D721Med (cell line): ENCODE measurements around the gene YWHAE.
"Not testable (repeated sequence)": the region's sequence is repeated elsewhere in the genome, so short reads cannot be mapped to it uniquely, and the experiment has no call there.

Experiments used
- DNase-seq: peaks from one replicate; pipeline ENCODE4 v3.0.0; 2011; ENCODE audit warnings: low spot score; ENCODE audit not compliant: insufficient read length
- FAIRE-seq: peaks from 2 replicates; lab custom pipeline; 2011; peaks lifted over from hg19 to GRCh38; lab: Jason Lieb, UNC
- TF ChIP-seq, protein P1 (sequence below): IDR thresholded peaks from 2 replicates; pipeline ENCODE4 v1.5.1; 2012; ENCODE audit warnings: mild to moderate bottlenecking, control low read depth; ENCODE audit not compliant: insufficient read depth; ENCODE audit errors: missing control alignments

The YWHAE gene

GRCh38 chr17:1379208-1379929 is 20.7 kb downstream of the YWHAE start:
- DNase-seq (no peak), FAIRE-seq (no peak)
- TF ChIP-seq, protein P1, sequence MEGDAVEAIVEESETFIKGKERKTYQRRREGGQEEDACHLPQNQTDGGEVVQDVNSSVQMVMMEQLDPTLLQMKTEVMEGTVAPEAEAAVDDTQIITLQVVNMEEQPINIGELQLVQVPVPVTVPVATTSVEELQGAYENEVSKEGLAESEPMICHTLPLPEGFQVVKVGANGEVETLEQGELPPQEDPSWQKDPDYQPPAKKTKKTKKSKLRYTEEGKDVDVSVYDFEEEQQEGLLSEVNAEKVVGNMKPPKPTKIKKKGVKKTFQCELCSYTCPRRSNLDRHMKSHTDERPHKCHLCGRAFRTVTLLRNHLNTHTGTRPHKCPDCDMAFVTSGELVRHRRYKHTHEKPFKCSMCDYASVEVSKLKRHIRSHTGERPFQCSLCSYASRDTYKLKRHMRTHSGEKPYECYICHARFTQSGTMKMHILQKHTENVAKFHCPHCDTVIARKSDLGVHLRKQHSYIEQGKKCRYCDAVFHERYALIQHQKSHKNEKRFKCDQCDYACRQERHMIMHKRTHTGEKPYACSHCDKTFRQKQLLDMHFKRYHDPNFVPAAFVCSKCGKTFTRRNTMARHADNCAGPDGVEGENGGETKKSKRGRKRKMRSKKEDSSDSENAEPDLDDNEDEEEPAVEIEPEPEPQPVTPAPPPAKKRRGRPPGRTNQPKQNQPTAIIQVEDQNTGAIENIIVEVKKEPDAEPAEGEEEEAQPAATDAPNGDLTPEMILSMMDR: no peak

DNA sequence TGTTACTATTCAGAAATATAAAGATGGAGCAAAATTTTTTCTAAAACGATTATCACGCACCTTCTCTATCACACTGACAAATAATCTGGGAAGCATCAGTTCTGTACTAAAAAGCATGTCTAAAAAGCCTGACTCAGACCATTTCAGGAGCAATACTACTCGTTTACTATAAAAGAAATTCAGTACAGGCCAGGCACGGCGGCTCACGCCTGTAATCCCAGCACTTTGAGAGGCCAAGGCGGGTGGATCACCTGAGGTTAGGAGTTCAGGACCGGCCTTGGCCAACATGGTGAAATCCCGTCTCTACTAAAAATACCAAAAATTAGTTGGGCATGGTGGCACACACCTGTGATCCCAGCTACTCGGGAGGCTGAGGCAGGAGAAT is 21.6 kb downstream of the YWHAE start:
- FAIRE-seq, DNase-seq: not testable (repeated sequence)

DNA sequence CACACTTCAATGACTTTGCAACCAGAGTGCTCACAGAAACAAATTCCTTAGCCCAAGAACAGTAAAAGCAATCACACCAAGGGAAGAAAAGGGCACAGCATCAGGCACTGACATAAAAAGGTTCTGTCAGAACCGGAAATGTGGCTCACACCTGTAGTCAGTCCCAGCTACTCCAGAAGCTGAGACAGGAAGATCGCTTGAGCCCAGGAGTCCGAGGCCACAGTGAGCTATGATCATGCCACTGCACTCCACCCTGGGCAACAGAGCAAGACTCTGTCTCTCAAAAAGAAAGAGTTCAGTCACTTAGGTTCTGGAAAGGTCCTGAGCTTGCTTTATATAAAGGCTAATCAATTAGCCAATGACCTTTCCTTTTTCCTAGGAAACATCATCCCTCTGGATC is 22.7 kb downstream of the YWHAE start:
- no peak for DNase-seq
- FAIRE-seq: no peak
- TF ChIP-seq, protein P1: no peak

GRCh38 chr17:1376061-1376460 is 24.0 kb downstream of the YWHAE start:
- FAIRE-seq (no peak), DNase-seq (no peak)
- TF ChIP-seq, protein P1: no peak

DNA sequence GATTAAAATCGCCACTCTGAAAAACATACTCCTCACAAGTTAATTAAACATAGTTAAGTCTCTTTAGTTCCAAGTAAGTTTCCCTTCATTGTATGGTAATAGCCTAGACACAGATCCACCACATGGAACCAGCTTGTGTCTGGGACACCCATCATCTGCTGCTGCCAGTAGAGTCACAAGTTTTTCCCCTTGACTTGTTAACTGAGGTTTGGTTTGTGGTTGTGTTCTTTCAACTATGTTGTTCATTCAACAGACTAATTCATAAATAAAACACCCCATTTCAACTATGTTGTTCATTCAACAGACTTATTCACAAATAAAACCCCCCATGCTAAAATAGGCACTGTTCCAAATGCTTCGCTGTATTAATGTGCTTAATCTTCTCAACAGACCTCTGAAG is 24.4 kb downstream of the YWHAE start:
- TF ChIP-seq, protein P1: no peak
- no peak for DNase-seq
- FAIRE-seq: no peak

DNA sequence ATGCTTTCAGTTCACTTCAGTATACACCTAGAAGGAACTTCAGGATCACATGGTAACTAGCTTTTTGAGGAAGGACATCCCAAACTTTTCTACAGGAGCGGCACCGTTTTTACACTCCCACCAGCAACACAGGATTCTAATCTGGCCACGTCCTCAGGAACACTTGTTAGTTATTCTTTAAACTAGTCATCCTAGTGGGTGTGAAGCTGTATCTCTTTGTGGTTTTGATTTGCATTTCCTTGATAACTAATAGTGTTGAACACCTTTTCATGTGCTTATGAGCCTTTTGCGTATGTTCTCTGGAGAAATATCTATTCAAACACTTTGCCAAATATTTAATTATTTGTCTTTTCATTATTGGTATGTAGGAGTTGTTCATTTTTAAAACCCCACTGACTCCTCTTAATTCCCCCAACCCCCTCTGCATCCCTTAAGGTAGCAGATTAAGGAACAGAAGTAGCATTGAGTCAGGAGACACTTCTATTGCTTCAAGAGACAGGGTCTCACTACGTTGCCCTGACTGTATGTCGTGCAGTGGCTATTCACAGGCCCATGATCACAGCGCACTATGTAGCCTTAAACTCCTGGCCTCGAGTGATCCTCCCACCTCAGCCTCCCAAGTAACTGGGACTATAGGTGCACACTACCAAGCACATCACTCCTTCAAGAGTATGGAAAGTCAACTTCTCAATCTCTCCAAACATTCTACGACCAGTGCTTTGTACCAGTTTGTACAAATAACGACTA is 25.4 kb downstream of the YWHAE start:
- DNase-seq (no peak), FAIRE-seq (no peak)
- TF ChIP-seq, protein P1: no peak

DNA sequence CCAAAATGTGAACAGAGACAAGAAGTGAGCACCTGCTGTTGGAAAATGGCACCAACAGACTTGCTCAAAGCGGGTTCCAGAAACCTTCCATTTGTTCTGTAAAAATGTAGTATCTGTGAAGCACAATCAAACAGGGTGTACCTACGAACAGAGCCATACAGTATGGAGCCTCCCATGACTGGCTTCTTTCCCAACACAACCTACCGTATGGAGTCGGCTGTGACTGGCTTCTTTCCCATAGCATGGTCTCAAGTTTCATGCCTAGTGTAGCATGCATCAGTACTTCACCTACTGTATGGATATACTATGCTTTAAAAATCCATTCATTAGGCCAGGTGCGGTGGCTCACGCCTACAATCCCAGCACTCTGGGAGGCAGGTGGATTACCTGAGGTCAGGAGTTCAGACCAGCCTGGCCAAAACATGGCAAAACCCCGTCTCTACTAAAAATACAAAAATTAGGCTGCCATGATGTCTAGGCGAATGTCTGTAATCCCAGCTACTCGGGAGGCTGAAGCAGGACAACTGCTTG is 26.2 kb downstream of the YWHAE start:
- TF ChIP-seq, protein P1: no peak
- no peak for FAIRE-seq
- DNase-seq: no peak
